ENCODE measurements around the gene CIDEA. TPM values are rescaled to one million over a fixed set of nuclear protein-coding genes. Genes with fewer than 3 reads are reported as not detected.

Gene CIDEA
- total RNA-seq, 1 experiment from 2014 or later: not detected

DNA sequence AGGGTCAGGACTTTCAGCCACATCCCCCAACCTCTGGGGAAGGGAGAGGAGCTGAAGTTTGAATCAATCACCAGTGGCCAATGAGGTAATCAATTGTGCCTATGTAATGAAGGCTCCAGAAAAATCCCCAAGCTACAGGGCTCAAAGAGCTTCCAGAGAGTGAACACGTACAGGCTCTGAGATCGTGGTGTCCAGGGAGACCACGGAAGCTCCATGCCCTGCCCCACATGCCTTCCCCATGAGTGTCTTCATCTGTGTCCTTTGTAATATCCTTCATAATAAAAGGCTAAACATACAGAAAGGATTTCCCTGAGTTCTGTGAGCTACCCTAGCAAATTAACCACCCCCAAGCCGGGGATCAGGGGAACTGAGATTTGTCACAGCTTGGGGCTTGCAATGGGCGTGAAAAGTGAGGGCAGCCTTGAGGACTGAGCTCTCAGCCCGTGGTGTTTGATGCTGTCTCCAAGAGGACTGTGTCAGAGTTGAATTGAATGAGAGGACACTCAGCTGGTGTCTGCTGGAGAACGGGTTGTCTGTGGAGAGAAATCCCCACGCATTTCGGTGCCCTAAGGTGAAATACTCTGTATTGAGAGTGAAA is 28.4 kb downstream of the CIDEA start:
- no peak overlapping the region for H3K4me2 ChIP-seq (ENCODE audit: insufficient read depth, insufficient read length, low read length)
- no peak for DNase-seq
- no peak overlapping the region; a peak in 1 of 7 replicates for H3K27ac Mint-ChIP-seq

More for the DNA sequence above, 28.4 kb downstream of the CIDEA start:
- Histone ChIP-seq H3K23me2 (ENCODE audit: insufficient read length, low read depth, low read length, poor library complexity, severe bottlenecking) (peaks cover 6% of the 10 kb centered on the region), H3K9me3 (ENCODE audit: control insufficient read depth, low read depth, low read length) (no peaks in the 10 kb centered on the region), H3K9ac (ENCODE audit: extremely low read depth, insufficient read length, low read length) (no peak overlapping the region), H3K4ac (ENCODE audit: low read depth, low read length) (no peak overlapping the region), H4K5ac (ENCODE audit: insufficient read length, low read depth, low read length) (no peak overlapping the region), H3K56ac (ENCODE audit: insufficient read length, low read depth, low read length) (no peak overlapping the region), H3K23ac (ENCODE audit: insufficient read length, low read depth, low read length) (no peak overlapping the region), H2BK120ac (ENCODE audit: low read depth, low read length, poor library complexity, severe bottlenecking) (no peak overlapping the region), H3K79me2 (ENCODE audit: insufficient read depth, low read length) (no peaks in the 10 kb centered on the region), H3T11ph (ENCODE audit: low read length) (no peak overlapping the region), H3K79me1 (ENCODE audit: insufficient read depth, low read depth, low read length, poor library complexity, severe bottlenecking) (no peaks in the 10 kb centered on the region), H2BK20ac (ENCODE audit: low read depth, low read length, poor library complexity, severe bottlenecking) (no peak overlapping the region), H3K27me3 (ENCODE audit: insufficient read depth, low read length) (no peaks in the 10 kb centered on the region; the same call in 1 of the 2 replicates), H3K4me1 (ENCODE audit: insufficient read depth, low read length) (no peaks in the 10 kb centered on the region), H3K27ac (ENCODE audit: insufficient read length, low read depth, low read length) (no peak overlapping the region), H2BK15ac (ENCODE audit: low read depth, low read length) (no peak overlapping the region; the same call in 1 of the 2 replicates), H4K20me1 (ENCODE audit: control insufficient read depth, insufficient read depth, insufficient read length) (no peaks in the 10 kb centered on the region), H2BK12ac (ENCODE audit: insufficient read length, low read depth, low read length) (no peak overlapping the region), H4K8ac (replicated peaks; ENCODE audit: insufficient read length, low read depth, low read length) (no peak overlapping the region), H2AFZ (ENCODE audit: low read length) (no peak overlapping the region), H4K91ac (ENCODE audit: insufficient read length, low read depth, low read length) (no peak overlapping the region), H3K14ac (ENCODE audit: insufficient read depth, low read length) (no peak overlapping the region), H2BK5ac (ENCODE audit: insufficient read length, low read length) (no peak overlapping the region), H2AK5ac (ENCODE audit: insufficient read length, low read length) (no peak overlapping the region), H3K18ac (ENCODE audit: insufficient read length, low read depth, low read length) (no peak overlapping the region)
- Mint-ChIP-seq H3K4me3 (no peak overlapping the region), H3K4me1 (peaks cover 19 to 27% of the 10 kb centered on the region in 2 experiments), H3K9me3 (no peaks in the 10 kb centered on the region), H3K27me3 (ENCODE audit: low read depth) (peaks cover 39% of the 10 kb centered on the region), H3K36me3 (ENCODE audit: insufficient read depth in 1 of 3, low read depth in 3 of 3) (no peaks in the 10 kb centered on the region; a peak in 1 of 7 replicates)
- no CpG with 5 or more reads among the region's 9 CpGs for WGBS (ENCODE audit: extremely low coverage, insufficient read length, low lambda C conversion rate)
- TF ChIP-seq, protein P1, sequence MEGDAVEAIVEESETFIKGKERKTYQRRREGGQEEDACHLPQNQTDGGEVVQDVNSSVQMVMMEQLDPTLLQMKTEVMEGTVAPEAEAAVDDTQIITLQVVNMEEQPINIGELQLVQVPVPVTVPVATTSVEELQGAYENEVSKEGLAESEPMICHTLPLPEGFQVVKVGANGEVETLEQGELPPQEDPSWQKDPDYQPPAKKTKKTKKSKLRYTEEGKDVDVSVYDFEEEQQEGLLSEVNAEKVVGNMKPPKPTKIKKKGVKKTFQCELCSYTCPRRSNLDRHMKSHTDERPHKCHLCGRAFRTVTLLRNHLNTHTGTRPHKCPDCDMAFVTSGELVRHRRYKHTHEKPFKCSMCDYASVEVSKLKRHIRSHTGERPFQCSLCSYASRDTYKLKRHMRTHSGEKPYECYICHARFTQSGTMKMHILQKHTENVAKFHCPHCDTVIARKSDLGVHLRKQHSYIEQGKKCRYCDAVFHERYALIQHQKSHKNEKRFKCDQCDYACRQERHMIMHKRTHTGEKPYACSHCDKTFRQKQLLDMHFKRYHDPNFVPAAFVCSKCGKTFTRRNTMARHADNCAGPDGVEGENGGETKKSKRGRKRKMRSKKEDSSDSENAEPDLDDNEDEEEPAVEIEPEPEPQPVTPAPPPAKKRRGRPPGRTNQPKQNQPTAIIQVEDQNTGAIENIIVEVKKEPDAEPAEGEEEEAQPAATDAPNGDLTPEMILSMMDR (conservative IDR thresholded peaks at IDR 0.05): no peak
